H4 (cell line): ENCODE measurements around the gene UBR4. TPM values are rescaled to one million over a fixed set of nuclear protein-coding genes. Genes with fewer than 3 reads are reported as not detected.

Source experiments
- DNase-seq: peaks from one replicate; pipeline ENCODE4 v3.0.0-alpha.2; 2015; ENCODE audit warnings: low spot score
- total RNA-seq: library from RNA; depleted of rRNA; stranded (reverse); fragments of >200 nt; shearing (Covaris generic); gene quantifications from 2 replicates; pipeline ENCODE4 v1.2.3, GENCODE V29; 2014

UBR4 gene
- total RNA-seq, 1 experiment from 2014 or later = 39.2 TPM

- peak; percentile 19 for DNase-seq
Measured at GRCh38 chr1:19096036-19096833, 113.8 kb downstream of the UBR4 start.

- no peak for DNase-seq
Measured at GRCh38 chr1:19091196-19091953, 118.7 kb downstream of the UBR4 start.

DNA sequence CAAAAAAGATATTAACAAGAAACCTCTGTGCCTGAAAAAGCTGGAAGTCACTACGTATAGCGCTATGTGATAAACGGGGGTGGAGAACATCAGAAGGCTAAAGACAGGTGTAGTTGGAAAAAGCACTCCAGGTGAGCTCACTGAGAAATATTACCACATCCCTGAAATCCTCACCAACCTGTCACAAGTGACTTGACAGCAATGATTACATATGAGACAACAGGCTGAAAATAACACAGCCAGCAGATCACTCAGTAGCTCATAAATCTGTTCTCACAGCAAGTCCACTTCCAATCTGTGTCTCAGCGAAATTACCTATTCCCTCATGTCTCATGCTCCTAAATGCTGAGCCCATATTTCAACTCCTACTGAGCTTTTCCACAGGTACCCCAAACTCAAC is 120.5 kb downstream of the UBR4 start:
- DNase-seq = no peak

DNA sequence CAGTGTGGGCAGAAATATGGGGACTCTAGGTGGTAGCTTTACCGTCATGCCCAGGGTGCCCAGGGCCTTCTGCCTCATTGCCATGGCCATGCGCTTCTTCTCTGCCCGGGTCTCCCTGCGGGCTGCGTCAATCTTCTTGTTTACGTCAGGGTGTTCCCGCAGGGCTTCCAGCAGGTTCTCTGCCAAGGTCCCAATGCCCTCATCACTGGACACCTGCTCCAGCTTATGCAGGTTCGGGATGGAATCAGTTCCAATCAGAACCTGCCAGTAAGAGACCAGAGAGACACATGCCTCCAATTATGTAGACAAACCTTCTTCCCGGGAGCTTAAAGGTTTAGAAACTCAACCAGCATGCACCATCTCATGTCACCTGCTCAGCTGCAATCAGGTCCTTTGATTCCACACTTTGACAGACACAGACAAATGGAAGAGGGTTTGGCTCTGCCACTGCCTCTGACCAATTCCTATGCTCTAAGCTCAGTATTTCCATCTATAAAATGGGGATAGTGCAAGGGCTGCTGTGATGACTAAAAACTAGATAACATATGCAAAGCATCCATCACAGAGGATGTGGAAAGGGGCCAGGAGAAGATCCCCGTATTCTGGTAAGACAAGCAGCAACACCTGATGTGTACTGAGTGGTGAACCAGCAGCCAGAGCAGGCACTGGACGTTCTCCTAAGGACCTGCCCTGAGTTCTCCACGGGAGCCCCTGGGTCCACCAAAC is 121.2 kb downstream of the UBR4 start:
- DNase-seq = no peak

- DNase-seq = no peak
Measured at GRCh38 chr1:19087737-19088594, 122.1 kb downstream of the UBR4 start.

GRCh38 chr1:19087017-19087736 is 122.9 kb downstream of the UBR4 start:
- no peak for DNase-seq

DNA sequence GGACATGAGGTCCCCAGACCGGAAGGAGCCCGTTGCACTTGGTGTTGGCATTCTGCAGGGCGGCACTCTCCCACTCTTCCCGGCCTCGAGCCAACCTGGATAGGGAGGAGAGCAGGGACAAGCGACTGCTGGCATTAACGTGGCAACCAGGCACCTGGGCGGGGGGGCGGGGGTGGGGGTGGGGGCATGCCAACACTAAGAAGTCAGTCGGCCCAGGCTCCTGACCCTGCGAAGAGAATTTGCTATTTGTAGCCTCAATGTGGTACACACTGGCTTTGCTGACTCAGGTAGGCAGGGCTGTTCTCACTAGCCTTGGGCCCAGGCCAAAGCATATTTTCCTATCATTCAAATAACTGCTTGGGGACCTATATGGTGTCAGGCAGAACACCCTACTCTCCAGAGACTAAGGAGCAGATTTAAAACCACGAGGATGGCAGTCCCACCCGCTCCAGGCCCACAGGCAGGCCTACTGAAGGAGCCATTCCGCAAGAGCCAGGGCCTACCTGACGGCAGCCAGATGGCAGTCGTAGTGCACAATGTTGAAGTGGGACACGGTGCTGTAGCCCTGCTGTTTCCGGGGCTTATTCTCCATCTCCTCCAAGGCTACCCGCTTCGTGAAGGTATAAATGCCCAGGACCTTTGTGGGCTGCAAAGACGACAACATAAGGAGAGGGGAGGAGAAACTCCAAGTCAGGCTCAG is 123.7 kb downstream of the UBR4 start:
- DNase-seq = no peak

DNA sequence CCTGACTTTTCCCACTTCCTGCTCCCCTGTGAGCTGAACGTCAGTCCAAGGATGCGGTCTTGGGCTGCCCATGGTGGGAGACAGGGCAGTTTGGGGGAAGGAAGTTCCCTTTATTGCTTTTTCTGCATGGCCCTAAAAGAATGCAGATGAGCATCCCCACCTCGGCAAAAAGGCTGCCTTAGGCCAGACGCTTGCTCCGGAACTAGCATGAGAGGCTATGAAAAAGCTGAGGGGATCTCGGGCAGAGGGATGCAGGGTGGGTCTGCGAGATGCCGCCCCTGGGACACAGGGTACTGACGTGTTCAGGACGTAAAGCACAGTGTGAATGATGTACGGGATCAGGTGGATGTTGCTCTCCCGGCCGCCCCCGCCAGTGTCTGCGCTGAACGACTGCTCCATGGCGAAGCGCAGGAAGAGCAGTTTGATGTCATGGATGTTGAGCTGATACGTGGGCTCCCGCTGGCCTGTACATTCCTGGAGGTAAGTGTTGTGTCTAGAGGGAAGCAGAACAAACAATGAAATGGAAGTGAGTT is 125.8 kb downstream of the UBR4 start:
- DNase-seq = no peak

DNA sequence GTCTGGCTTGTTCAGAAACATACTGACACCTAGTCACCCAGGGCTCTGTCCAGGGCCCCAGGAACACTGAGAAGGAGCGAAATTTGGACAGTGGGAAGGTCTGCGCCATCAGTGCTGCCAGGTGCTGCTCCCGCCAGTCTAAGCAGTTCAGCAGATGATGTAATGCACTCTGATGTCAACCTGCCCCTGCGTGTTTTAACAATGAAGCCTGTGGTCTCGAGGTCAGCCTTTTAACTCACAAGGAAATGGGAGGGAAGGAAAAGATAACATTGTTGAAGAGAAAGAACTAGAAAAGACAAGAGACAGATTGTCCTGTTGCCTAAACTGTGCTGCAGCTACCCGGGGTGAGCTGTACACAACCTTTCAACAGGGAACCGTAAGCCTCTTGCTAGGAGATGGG is 127.0 kb downstream of the UBR4 start:
- no peak for DNase-seq

GRCh38 chr1:19081218-19081893 is 128.7 kb downstream of the UBR4 start:
- no peak for DNase-seq

DNA sequence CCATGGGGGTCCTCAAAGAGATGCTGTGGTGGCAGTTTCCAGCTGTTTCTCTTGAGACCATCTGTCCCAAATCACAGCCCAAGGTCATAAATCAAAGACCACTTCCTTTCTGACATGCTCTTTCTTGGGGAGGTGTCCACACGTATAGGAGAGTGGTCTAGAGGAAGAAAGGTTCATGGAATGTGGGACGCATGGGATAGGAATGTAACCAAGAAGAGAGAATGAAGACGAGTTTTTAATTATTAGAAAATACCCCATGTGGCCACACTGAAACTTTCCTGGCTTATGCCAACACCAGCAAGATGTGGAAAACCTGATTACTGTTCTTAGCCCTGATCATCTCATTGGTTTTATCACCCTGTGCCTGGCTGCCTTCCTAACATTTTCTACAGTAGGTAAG is 129.3 kb downstream of the UBR4 start:
- DNase-seq = no peak

DNA sequence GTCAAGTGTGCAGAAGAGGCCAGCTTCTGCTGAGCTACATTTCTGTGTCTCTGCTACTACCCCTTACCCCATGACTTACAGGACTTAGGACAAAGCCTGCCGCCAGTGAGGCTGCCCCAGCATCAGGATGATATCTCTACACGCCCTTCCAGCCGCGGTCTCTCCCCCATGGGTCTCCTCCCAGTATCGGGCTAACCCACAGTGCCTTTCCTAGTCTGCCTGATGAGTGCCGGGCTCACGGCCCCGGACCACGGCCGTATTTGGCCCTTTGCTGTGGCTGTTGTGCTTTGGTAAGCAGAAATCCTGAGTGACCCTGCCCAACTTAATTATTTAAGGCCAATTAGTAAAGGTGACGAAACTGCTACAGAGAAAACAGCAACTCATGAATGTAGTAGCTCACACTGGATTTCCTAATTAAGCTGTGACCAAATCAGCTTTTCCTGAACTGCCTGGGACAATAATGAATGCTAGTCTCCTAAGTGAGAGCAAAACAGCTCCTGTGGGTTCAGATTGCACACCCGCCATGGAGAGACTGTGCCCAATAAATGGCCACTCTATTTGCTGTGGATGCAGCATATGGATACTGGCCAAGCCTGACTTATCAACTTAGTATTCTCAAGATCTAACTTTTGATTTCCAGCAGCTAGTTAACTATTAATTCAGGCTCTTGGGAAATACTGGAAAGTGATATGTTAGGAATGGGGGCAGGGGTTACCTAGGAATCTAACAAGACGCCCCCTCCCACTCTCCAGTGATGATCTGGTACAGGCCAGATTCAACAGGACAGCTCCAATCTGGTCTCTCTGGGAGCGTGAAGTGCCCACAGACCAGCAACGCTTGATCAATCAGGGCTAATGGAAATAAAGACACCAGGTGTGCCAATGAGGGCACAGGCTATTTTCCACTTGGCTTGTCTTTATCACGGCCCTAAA is 130.3 kb downstream of the UBR4 start:
- no peak for DNase-seq

- no peak for DNase-seq
Measured at GRCh38 chr1:19078536-19078935, 131.5 kb downstream of the UBR4 start.

DNA sequence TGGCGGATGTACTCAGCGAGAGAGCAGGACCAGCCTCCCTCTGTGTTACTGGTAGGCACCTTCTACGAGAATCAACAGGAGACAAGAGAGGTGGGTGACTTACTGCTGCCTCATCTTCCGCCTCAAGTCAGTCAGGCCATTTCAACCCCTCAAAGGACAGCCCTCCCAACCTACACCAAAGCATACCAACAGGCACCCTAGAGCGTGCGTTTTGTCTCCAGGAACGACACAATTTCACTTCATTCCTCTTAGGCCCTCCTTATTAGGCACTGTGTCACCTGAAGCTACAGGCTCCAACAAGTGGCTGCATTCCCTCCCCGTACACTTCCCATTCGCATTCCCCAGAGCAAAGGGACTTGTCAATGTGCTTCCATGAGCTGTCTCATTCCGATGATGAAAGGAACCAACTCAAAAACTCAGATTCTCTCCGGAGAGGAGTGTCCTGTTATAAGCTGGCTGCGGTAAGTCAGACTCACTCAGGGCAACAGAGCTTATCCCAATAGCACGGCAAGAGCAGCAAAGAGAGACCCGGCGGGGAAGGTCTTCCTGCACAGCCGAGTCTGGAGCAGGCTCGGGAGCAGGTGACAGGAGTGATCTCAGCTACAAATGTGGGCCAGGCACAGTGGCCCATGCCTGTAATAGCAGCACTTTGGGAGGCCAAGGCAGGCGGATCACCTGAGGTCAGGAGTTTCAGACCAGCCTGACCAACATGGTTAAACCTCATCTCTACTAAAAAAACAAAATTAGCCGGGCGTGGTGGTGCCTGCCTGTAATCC is 133.0 kb downstream of the UBR4 start:
- DNase-seq = no peak

GRCh38 chr1:19074902-19075721 is 135.0 kb downstream of the UBR4 start:
- no peak for DNase-seq

- no peak for DNase-seq
Measured at GRCh38 chr1:19074361-19074901, 135.6 kb downstream of the UBR4 start.
